GM12891 (cell line): Measurements from ENCODE around the gene SPEN.

Source experiments
- POLR2A ChIP-seq: IDR thresholded peaks from 2 replicates; pipeline ENCODE4 v1.6.1; 2011; ENCODE audit warnings: low read depth, low read length, control low read depth
- POLR2AphosphoS5 ChIP-seq: IDR thresholded peaks from 2 replicates; pipeline ENCODE4 v1.6.1; 2011; ENCODE audit warnings: low read depth, low read length, control low read depth
- POU2F2 ChIP-seq: IDR thresholded peaks from 2 replicates; pipeline ENCODE4 v1.6.1; 2011; ENCODE audit warnings: low read depth, mild to moderate bottlenecking, control low read depth, low read length, moderate library complexity
- TAF1 ChIP-seq: IDR thresholded peaks from 2 replicates; pipeline ENCODE4 v1.6.1; 2011; ENCODE audit warnings: low read depth, low read length, control low read depth

- no peak for TF ChIP-seq TAF1
- TF ChIP-seq POLR2AphosphoS5 = no peak
- no peak for TF ChIP-seq POLR2A
- no peak for TF ChIP-seq POU2F2
Observed at GRCh38 chr1:15799928-15800835, 47.3 kb upstream of the SPEN start.
